HG03135 (cell line): ENCODE measurements around the gene KCTD3.

Experiments used
- ATAC-seq: cut with Tn5 transposase; IDR thresholded peaks from one replicate; pipeline ENCODE4 v1.9.1; 2021; ENCODE audit warnings: mild to moderate bottlenecking, moderate library complexity; ENCODE audit not compliant: unreplicated experiment

Gene KCTD3

GRCh38 chr1:215603319-215603718, 36.2 kb downstream of the KCTD3 start:
- ATAC-seq = no peak

GRCh38 chr1:215605011-215605621, 38.0 kb downstream of the KCTD3 start:
- ATAC-seq = no peak

- no peak for ATAC-seq
These were observed 38.9 kb downstream of the KCTD3 start for GRCh38 chr1:215606036-215606435.

DNA sequence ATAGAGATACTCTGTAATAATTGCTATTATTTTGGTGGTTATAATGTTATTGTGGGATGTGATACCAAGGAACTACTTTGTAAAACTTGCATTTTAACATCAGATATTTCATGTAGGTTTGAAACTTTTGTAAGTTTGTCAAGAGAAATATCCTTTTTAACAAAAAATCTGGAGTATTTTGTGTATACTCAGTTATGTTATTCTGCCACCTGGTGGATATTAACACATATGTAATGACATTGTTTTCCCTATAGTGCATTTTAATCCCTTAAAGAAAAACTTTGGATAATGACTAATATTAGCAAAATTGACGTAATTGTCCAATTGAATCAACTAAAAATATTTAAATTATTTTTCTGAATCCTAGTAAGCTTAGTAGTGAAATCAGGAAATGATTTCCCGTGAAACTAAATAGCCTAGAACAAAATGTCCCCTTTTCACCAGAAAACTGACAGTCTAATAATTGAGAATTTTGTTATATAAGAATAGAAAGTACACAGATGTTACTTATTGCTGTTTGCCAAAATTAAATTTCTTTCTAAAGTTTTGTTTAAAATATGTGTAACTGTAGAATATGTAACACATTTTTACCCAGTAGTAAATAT, 39.6 kb downstream of the KCTD3 start:
- peak; percentile 73 for ATAC-seq

- no peak for ATAC-seq
These were observed 40.3 kb downstream of the KCTD3 start for GRCh38 chr1:215607412-215607811.

DNA sequence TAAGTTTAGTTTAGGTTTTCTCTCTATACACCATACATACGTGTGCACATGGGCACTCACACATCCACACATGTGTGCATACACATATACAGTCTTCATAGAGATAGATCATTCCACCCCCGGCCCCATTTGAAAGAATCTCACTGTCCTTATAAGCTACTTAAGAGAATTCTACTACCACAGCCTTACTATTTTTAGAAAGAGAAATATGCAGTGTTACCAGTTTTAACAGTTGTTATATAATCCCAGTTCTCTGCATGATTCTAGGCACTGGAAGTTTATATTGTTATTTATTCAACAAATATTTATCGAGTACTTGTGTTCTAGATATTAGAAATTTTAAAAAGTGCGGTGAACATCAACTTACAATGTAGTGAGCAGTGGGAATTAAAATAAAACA, 41.5 kb downstream of the KCTD3 start:
- ATAC-seq = no peak

DNA sequence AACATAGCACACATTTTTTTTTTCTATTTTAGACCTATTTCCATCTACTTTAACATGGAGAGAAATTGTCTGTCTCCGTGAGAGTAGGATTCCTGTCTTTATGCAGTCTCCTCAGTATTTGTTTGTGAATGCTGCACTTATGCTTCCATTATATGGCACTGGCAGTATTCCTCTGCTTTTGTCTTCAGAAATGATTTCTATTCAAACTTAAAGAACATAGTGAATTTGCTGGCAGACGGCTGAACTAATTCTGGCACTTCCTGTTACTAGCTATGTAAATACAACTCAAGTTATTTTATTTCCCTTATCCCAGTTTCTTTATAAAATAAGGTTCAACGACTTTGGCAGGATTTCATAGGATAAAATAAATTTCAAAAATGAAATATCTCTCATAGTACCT, 45.3 kb downstream of the KCTD3 start:
- ATAC-seq = no peak

DNA sequence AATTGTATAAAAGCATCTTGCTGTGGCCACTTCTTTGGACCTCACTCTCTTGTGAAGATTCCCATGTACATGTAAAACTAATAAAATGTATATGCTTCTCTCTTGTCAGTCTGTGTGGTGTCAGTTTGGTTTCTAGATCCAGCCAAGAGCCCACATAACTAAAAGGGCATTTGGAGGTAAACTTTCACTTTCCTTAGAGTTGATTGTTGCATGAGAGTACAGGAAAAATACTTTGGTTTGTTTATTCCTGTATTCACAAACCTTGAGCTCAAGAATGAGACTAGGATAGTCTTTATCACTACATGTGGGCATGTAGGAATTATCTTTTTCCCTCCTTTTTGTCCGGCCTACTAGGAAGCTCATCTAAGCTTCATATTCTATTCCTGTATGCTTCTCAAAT, 50.9 kb downstream of the KCTD3 start:
- ATAC-seq = no peak

DNA sequence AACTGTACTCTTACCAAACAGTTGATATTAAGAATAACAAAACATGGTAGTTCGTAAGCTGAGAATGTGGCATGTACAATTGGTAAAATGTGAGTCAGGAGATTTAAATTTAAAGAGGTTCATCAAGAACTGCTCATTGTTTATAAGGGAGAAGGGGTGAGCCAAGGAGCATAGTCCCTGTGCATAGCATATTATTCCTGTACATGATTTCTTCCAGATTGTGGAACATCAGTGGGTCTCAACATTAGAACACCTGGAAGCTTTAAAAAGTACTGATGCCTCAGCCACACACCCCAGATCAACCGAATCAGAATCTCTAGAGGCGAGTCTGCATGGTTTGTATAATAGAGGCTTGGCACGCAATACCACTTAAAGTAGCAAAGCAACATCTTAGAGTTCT, 56.1 kb downstream of the KCTD3 start:
- no peak for ATAC-seq

DNA sequence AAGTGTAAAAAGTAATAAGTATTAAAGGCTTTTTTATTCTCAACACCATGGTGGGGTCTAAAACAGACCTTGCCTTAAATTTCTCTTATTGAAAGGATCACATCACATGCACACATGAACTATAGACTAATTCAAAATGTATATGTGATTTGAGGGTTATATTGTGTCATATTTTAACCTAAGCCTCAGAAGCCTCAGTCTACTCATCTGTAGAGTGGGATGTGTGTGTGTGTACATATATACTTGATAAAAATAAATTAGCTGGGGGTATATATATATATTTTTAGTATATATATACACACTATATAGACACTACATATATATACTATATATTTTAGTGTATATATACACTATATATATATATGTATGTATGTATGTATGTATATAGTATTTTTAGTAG, 58.8 kb downstream of the KCTD3 start:
- ATAC-seq = no peak

DNA sequence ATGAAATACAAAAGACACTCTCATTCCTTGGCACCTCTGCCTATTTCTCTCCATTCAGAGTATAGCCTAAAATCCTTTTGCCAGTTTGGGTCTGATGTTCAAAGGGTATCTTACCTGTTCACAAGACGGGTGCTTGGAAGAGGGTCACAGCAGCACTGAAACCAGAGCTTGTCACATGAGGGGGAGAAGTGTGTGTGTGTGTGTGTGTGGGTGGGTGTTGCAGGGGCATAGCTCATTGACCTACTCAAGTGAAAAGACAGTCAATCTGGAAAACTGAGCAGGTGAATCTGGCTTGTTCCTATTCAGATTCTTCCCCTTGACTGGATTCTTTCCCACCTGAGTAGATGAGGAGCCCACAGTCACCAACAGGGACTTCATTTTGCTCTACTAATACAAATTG, 63.9 kb downstream of the KCTD3 start:
- ATAC-seq = no peak

GRCh38 chr1:215631489-215631888, 64.4 kb downstream of the KCTD3 start:
- no peak for ATAC-seq

GRCh38 chr1:215635827-215636226, 68.7 kb downstream of the KCTD3 start:
- ATAC-seq = no peak

DNA sequence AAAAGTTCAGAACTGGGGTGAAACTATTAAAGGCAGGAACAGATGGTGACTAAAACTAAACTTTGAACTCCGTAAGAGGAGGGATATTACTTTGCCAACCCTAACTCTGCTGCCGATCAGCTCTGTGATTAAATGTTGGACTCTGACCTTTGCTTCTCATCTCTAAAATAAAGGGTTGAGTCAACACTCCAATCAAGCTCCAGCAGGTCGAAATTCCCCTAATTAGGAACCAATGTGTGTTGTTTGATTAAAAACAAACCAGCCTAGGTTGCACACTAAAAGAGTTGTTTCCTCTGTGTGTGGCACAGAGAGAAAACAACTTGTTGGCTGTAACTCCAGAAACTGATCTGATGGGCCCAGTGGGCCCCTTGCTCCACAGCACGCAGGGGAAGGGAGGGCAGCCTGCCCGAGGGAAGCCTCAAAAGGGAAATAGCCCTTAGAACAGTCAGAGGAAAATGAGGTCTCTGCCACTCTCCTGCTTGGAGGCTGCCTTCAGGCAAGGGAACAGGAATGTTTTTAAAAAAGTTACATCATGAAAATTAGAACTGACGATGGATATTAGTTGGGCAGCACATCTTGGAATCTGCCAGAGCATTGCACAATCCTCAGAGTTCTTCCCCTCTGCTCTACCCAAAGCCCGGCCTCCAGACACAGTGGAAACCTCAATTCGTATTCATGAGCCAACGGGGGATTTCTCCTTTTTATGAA, 69.3 kb downstream of the KCTD3 start:
- no peak for ATAC-seq

GRCh38 chr1:215637041-215637573, 70.0 kb downstream of the KCTD3 start:
- no peak for ATAC-seq

- ATAC-seq = no peak
These were observed 73.5 kb downstream of the KCTD3 start for GRCh38 chr1:215640429-215641148.

GRCh38 chr1:215643592-215644321, 76.7 kb downstream of the KCTD3 start:
- ATAC-seq = no peak

DNA sequence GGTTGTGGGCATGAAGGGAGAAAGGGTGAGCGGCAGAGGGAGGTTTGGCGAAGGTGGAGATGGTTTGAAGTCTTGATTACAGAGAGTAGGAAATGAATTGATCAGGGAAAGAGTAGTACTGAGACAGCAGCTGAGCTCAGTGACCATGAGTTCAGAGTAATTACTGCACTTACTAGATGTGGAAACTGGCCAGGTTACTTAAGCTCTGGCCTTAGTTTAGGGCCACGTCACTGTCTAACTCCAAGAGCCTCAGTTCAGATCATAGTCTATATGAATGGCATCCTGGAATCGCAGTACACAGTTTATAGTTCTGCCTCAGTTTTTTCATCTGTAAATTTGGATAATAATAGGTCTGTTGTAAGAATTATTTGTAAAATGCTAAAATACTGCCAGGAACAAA, 78.1 kb downstream of the KCTD3 start:
- ATAC-seq = no peak

DNA sequence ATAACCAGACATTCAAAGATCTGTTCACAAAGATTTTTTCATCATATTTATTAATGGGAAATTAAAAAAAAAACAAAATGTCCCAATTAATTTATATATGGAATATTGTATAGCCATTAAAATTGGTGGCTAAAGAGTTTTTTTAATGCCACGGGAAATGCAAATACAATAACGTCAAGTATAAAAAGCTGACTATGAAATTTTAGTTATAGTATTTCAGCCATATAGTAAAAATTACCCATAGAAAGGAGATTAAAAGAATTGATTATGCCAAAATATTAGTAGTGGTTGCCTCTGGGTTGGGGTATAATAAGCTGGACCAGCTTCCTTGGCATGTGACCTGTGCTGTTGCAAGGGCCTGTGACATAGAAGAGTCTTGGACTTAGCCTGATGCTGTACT, 78.8 kb downstream of the KCTD3 start:
- no peak for ATAC-seq

- no peak for ATAC-seq
These were observed 80.6 kb downstream of the KCTD3 start for GRCh38 chr1:215647738-215648137.

GRCh38 chr1:215648957-215649356, 81.9 kb downstream of the KCTD3 start:
- no peak for ATAC-seq
